HepG2 (cell line): ENCODE results near the gene TAF1C. TPM values are rescaled to one million over a fixed set of nuclear protein-coding genes. Genes with fewer than 3 reads are reported as not detected.

Experiments used
- ARHGAP35 ChIP-seq: sonication (generic); formaldehyde crosslinking; IDR thresholded peaks from 2 replicates; pipeline ENCODE4 v1.9.0; 2022; ENCODE audit warnings: mild to moderate bottlenecking, inconsistent platforms, moderate library complexity, missing genetic modification reagents, borderline replicate concordance
- ATF3 ChIP-seq: sonication (generic); formaldehyde crosslinking; IDR thresholded peaks from 2 replicates; pipeline ENCODE4 v1.4.0; 2020; ENCODE audit warnings: missing genetic modification reagents
- EHMT2 ChIP-seq: fragments of 200-600 bp; sonication (generic); IDR thresholded peaks from 2 replicates; pipeline ENCODE4 v1.7.0; 2017; ENCODE audit warnings: antibody characterized with exemption, low read depth, low read length, borderline replicate concordance
- FIP1L1 ChIP-seq: fragments of 200-400 bp; formaldehyde crosslinking; IDR thresholded peaks from 2 replicates; pipeline ENCODE4 v1.6.1; 2018; ENCODE audit warnings: low read depth, mild to moderate bottlenecking, low read length, moderate library complexity, borderline replicate concordance; ENCODE audit not compliant: insufficient read depth
- FOXP4 ChIP-seq: sonication (generic); formaldehyde crosslinking; IDR thresholded peaks from 2 replicates; pipeline ENCODE4 v1.4.0; 2020; ENCODE audit warnings: missing genetic modification reagents
- GMEB1 ChIP-seq: sonication (generic); formaldehyde crosslinking; IDR thresholded peaks from 2 replicates; pipeline ENCODE4 v1.5.1; 2020; ENCODE audit warnings: missing genetic modification reagents, mild to moderate bottlenecking, borderline replicate concordance
- HIVEP1 ChIP-seq: sonication (generic); formaldehyde crosslinking; IDR thresholded peaks from 2 replicates; pipeline ENCODE4 v1.4.0; 2020; ENCODE audit warnings: mild to moderate bottlenecking, missing genetic modification reagents
- KAT2B ChIP-seq: fragments of 150-350 bp; IDR thresholded peaks from 2 replicates; pipeline ENCODE4 v1.6.1; 2014; ENCODE audit warnings: low read depth, low read length, borderline replicate concordance
- KLF15 ChIP-seq: sonication (generic); formaldehyde crosslinking; IDR thresholded peaks from 2 replicates; pipeline ENCODE4 v1.8.1; 2023; ENCODE audit warnings: borderline replicate concordance, mild to moderate bottlenecking, inconsistent platforms, missing genetic modification reagents, mixed read lengths
- PPARG ChIP-seq: conservative IDR thresholded peaks from 2 replicates; pipeline ENCODE4 v1.6.1; 2016; ENCODE audit warnings: missing biosample characterization, missing genetic modification reagents
- RBM39 ChIP-seq: fragments of 200-400 bp; formaldehyde crosslinking; IDR thresholded peaks from one replicate; pipeline ENCODE4 v1.6.1; 2018; ENCODE audit warnings: antibody characterized with exemption, mild to moderate bottlenecking, low read depth, low read length; ENCODE audit not compliant: poor library complexity, severe bottlenecking
- RXRA ChIP-seq: sonication (generic); formaldehyde crosslinking; IDR thresholded peaks from 2 replicates; pipeline ENCODE4 v1.5.1; 2020; ENCODE audit warnings: missing genetic modification reagents
- SSRP1 ChIP-seq: IDR thresholded peaks from 2 replicates; pipeline ENCODE4 v1.6.1; 2016; ENCODE audit warnings: control low read depth
- SYNCRIP ChIP-seq: fragments of 200-400 bp; formaldehyde crosslinking; IDR thresholded peaks from 2 replicates; pipeline ENCODE4 v1.6.1; 2018; ENCODE audit warnings: mild to moderate bottlenecking, low read depth, low read length; ENCODE audit not compliant: insufficient read depth
- ZFP91 ChIP-seq: sonication (generic); formaldehyde crosslinking; IDR thresholded peaks from 2 replicates; pipeline ENCODE4 v1.9.0; 2022; ENCODE audit warnings: missing genetic modification reagents, mild to moderate bottlenecking, borderline replicate concordance
- ZNF20 ChIP-seq: sonication (generic); formaldehyde crosslinking; IDR thresholded peaks from 2 replicates; pipeline ENCODE4 v1.4.0; 2020; ENCODE audit warnings: mild to moderate bottlenecking, moderate library complexity, missing genetic modification reagents
- ZNF564 ChIP-seq: sonication (generic); formaldehyde crosslinking; IDR thresholded peaks from 2 replicates; pipeline ENCODE4 v1.8.1; 2023; ENCODE audit warnings: mild to moderate bottlenecking, missing genetic modification reagents
- ZNF616 ChIP-seq: sonication (generic); formaldehyde crosslinking; IDR thresholded peaks from 2 replicates; pipeline ENCODE4 v1.5.0; 2020; ENCODE audit warnings: low read depth, mild to moderate bottlenecking, missing genetic modification reagents
- ZNF672 ChIP-seq: sonication (generic); formaldehyde crosslinking; IDR thresholded peaks from 2 replicates; pipeline ENCODE4 v1.8.1; 2022; ENCODE audit warnings: missing genetic modification reagents
- ZZZ3 ChIP-seq: sonication (generic); formaldehyde crosslinking; IDR thresholded peaks from 2 replicates; pipeline ENCODE4 v1.4.0; 2020; ENCODE audit warnings: missing genetic modification reagents, mild to moderate bottlenecking, borderline replicate concordance
- polyA plus RNA-seq, 8 experiments: library from polyadenylated mRNA; depleted of rRNA in 3 of 8; stranded (reverse) in 7 of 8; unstranded in 1 of 8; fragments of >200 nt; fragmentation: Illumina TruSeq in 4 of 8; extraction: Trizol in 4 of 8; gene quantifications; 2 replicates each; pipeline versions ENCODE4 v1.2.1 to v1.2.3, GENCODE V29; 2011 to 2016; ENCODE audit warnings: low read depth in 4 of 8, missing spikeins in 1 of 8, mixed read lengths in 1 of 8; ENCODE audit not compliant: insufficient read depth in 1 of 8
- total RNA-seq, 5 experiments: library from RNA; depleted of rRNA; stranded (reverse); fragments of >200 nt; fragmentation: Illumina TruSeq; extraction: Trizol; gene quantifications; 2 replicates each; pipeline ENCODE4 v1.2.3, GENCODE V29; 2016; ENCODE audit warnings: low read depth in 1 of 5
- TF ChIP-seq, protein P1 (sequence below): sonication (generic); formaldehyde crosslinking; IDR thresholded peaks from 2 replicates; pipeline ENCODE4 v1.8.0; 2022; ENCODE audit warnings: mild to moderate bottlenecking, missing genetic modification reagents

Gene TAF1C
- total and polyA plus RNA-seq, 2 of the 13 experiments (the other 11 are each of a cell fraction or from before 2014, with no cell fraction given), result 15.6 to 20.8 TPM

DNA sequence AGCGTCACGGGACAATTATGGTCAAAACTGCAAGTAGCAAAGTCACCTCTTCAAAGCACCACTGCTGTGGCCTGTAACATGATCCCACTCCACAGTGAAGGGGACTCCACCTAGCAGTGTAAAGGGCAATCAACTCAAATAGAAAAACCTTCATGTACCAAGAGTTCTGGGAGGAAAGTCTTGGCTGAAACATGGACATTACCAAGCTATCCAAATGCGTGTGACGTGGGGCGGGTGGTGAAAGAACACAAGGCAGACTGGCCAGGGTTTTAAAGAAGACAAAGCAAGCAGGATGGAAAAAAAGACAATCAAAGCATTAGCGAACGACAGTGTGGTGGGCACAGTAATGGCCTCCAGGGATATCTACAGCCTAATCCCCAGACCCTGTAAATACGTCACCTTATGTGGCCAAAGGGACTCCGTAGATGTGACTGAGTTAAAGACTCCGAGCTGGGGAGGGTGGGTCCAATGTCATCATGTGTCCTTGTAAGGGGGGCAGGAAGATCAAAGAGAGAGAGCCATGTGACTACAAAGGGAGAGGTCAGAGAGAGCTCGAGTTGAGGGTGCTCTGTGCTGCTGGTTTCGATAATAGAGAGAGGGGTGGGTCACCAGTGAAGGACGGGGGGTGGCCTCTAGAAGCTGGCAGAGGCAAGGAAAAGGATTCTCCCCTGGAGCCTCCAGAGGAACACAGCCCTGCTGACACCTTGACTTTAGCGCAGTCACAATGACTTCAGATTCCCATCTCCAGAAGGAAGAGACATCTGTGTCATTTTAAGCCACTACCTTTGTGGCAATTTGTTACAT lies 47.8 kb downstream of the TAF1C start (continued):
- TF ChIP-seq ZFP91 (CRISPR knock-in tag), result peak; percentile 64; the same call in 1 of the 2 replicates
- TF ChIP-seq, protein P1, sequence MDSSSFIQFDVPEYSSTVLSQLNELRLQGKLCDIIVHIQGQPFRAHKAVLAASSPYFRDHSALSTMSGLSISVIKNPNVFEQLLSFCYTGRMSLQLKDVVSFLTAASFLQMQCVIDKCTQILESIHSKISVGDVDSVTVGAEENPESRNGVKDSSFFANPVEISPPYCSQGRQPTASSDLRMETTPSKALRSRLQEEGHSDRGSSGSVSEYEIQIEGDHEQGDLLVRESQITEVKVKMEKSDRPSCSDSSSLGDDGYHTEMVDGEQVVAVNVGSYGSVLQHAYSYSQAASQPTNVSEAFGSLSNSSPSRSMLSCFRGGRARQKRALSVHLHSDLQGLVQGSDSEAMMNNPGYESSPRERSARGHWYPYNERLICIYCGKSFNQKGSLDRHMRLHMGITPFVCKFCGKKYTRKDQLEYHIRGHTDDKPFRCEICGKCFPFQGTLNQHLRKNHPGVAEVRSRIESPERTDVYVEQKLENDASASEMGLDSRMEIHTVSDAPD (CRISPR knock-in tag), result no peak; the same call in 1 of the 2 replicates
- TF ChIP-seq KAT2B, result no peak
- TF ChIP-seq FIP1L1, result no peak
- no peak for TF ChIP-seq ZNF672 (CRISPR knock-in tag)
- TF ChIP-seq PPARG (CRISPR knock-in tag), result 0 out of 2 replicates have a peak, but pooled peaks have one; percentile 32
- TF ChIP-seq RXRA (CRISPR knock-in tag), result peak; percentile 66; the same call in 1 of the 2 replicates
- peak; percentile 60 for TF ChIP-seq FOXP4 (CRISPR knock-in tag)
- no peak for TF ChIP-seq ZNF616 (CRISPR knock-in tag)
- TF ChIP-seq ZNF564, result no peak
- TF ChIP-seq KLF15 (CRISPR knock-in tag), result no peak
- peak; percentile 67; the same call in 1 of the 2 replicates for TF ChIP-seq GMEB1 (CRISPR knock-in tag)
- TF ChIP-seq SYNCRIP, result no peak
- TF ChIP-seq ATF3 (CRISPR knock-in tag), result no peak; the same call in 1 of the 2 replicates
- no peak for TF ChIP-seq ARHGAP35
- no peak for TF ChIP-seq RBM39
- TF ChIP-seq EHMT2, result peak; percentile 28; the same call in 1 of the 2 replicates
- no peak; the same call in 1 of the 2 replicates for TF ChIP-seq ZZZ3 (CRISPR knock-in tag)
- TF ChIP-seq HIVEP1 (CRISPR knock-in tag), result peak; percentile 46; the same call in 1 of the 2 replicates
- TF ChIP-seq SSRP1, result no peak
- no peak for TF ChIP-seq ZNF20 (CRISPR knock-in tag)
